ENCODE results near the gene RANBP3L.
A peak's percentile ranks its signal among the peaks of the same experiment; 100 is the strongest.

Gene RANBP3L

DNA sequence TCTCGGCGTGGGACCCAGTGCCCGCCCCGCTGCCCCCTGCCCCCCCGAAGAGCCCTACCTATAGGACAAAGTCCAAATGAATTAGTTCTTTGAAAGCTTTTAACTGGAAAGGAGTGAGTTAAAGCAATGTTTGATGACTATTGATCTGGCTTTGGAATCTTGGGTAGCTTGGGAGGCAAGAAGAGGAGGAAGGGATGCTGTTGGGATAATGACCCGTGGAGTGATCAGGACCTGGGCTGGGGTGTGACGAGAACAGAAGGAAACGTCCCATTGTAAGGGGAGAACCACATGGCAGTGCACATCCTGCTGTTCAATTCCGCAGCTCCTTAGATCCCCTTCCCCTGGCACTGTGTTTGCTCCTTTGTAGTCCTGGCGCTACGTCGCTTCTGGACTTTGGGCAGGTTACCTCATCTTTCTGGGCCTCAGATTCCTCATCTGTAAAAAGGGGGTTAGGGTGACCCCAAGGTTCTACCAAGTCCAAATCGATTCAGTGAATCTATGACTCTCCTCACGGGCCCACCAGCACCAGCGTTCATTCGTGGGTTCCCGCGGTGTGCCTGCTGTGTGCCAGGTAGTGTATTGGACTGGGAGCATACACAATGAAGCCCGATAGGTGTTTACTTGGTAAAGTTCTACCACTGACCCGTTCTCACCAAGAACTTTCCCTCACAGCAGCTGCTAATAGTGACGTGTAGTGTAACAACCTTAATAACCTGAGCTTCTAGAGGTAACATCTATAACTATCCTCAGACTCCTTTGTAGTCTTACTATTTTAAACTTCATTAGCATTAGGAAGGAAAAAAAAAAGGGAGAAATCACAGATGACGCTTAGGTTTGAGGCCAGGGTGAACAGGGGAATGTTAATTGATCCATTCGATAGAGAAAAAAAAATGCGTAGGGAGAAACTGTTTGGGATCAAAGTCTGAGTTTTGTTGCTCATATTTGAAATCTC lies 58.9 kb downstream of the RANBP3L start:
- no peak for DNase-seq

DNA sequence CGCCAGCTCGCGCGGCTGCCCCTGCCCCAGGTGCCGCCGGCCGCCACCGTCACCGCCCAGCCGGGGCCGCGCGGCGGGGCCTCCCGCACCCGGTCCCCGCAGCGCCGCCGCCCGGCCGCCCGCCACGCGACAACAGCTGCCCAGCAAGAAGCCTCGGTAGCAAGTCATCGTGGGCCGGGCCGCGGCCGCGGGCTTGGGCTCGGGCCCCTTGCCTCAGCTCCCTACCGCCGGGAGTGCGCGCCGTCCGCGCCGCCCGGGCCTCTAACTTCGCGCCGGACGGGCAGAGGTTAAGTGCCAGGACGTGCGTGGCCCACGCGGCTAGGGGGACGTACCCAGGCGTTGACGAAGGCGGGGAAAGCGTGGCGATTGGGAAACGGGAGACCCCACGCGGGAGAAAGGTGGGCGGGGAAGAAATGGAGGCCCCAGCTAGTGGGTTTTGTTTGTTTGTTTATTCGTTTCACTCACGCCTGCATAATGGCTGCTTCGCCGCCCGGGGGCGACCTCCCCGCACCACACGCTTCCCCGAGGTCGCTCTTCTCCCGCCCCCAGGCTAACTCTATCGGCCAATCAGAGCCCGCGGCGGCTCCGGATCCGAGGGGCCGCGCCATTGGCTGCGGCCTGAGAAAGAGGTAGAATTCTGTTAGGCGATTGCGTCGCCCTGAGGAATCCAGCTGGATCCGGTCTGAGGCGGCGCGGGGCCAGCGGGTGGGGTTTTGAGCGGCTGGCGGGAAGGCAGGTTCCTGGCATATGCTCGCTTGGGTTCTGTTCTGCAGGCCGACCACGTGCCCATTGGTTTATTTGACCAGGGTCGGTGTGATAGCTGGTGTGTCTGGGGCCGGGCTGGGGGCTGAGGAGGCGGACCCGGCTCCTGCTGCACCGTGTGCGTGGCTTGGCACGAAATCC lies 59.8 kb downstream of the RANBP3L start, which contains the start of gene NADK2:
TSS of gene NADK2 (minus strand) at position 295 of the 903 bp plus-strand sequence. CDS start at position 168, 127 bp downstream.
- DNase-seq, result peak; percentile 91

- peak; percentile 29 for DNase-seq
Observed at GRCh38 chr5:36240779-36241630, 60.7 kb downstream of the RANBP3L start.

DNA sequence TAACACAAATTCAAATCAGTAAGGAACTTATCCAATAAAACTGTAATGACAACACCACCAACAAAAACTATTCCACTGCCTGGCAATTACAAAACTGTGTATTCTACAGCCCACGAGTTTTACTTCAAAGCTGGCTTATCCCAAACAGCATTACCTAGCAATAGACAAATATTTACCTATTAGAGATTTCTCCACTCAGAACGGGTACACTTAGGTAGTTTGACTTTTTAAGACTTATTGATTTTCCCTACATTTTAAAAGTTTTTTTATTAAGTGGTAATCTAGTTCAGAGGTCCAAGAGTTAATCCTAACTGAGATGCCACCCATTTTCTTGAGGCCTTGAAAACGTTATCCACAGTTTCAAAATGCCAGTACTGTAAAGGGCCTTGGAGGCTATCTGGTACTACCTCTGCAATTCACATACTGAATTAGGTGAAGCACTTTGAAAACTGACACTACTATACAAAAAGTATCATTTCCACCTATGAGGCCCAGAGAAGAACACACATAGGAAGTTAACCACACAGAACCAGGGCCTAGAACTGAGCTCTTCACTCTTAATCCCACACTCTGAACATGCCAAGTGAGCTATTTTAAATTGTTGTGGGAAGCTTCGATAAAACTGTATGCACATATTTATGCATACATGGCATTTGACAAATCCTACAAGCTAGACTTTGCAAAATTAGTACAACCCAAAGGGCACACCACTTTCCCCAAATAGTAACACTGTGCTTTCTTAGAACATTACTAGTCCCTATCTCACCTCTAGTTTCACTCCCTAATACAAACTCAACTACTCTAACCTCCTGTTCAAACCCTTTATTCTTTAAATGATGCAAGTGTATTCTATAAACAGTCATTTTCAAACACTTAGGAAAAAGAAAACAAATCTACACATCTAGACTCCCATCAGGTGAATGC lies 62.1 kb downstream of the RANBP3L start:
- peak; percentile 1 for DNase-seq

DNA sequence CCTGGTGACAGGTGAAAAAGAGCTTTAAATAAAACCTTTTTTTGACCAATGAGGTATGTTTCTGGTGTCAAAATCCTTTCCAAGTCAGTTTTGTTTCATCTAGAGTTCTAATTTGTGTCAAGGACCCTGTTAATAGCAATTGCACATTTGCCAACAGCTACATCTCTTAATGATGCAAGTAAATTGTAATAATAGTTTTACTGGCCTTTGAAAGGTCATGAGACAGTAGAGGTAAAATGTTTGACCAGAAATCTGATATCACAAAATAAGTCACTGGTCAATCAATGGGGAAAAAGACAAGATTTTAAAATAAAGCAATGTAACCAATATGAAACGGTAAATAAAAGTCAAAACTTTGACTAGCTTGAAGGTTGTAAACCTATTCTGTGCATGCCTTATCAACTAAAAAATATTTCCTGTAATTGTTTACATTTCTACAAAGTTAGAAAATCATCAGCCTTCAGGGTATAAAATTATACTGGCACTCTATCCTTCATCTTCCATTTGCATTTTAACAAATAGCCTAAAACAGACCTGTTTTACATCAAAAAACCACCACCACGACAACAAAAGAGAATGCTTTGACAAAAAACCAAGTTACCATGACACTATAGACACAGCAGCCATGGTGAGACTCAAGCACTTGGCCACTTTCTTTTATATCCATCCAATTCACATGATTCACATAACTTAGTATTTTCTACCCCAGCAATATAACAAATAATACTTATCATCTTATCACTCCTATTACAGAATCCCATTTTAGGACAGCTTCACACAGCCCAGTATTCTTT lies 63.0 kb downstream of the RANBP3L start:
- DNase-seq, result no peak

DNA sequence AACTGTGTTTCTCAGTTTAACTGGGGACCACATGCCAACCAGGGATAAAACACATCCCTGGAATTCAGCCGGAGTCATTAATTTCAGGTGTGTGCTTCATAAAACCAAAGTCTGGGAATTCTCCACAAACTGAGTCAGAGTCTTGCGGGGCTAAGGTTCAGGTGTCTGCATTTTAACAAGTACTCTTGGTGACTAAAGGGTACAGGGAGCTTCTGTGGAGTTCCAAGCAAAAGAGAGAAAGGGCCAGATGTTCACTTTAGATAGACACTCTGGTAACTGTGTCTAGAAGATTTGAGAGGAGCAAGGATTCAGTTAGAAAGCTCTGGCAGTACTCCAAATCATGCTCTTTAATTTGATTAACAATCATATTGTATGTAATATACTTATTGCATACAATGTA lies 64.0 kb downstream of the RANBP3L start:
- DNase-seq, result no peak

GRCh38 chr5:36236801-36237200 lies 64.9 kb downstream of the RANBP3L start:
- DNase-seq, result no peak

DNA sequence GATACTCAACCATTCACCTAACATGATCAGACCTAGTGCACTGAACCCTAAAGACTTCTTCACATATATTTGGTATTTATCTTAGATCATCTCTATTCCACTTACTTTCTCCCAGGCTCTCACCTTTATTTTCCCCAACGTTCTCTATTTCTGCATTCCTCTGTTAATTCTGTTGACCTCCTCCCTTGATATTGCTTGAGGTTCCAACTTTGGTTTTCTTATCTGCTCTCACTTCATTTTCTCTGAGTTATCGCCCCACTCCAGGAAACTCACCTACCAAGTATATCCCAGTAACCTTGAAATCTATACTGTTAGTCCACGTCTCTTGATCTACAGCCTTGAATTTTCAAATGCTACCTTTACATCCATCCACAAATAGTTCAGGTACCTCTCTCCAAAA lies 69.2 kb downstream of the RANBP3L start:
- DNase-seq, result no peak

DNA sequence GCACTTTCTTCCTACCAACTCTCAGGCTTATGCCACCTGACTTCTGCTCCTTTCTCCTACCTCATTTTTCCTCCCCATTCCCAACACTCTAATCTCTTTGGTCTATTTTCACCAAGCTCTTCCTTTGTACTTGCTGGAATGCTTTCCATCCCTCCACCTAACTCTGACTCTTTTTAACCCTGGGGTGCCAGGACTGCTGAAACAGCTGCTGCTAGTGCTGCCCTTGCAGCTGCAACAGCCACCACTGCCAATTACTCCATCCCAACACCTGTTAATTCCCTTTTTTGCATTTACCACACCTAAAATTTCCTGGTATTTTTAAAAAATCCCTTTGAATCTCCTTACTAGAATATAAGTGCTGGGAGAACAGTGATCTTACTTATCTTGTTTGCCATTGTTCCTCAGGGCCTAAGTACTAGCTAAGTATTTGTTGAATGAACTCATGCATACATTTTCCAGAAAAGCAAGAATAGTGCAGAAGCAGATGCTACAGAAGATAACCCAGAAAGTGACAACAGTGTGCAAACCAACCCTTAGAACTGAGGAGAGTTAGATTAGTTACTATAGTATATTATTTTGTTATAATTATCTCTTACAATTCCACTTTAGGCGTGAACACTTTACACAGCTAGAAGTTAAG lies 71.4 kb downstream of the RANBP3L start:
- DNase-seq, result no peak

- DNase-seq, result no peak
Observed at GRCh38 chr5:36228505-36228904, 73.2 kb downstream of the RANBP3L start.

DNA sequence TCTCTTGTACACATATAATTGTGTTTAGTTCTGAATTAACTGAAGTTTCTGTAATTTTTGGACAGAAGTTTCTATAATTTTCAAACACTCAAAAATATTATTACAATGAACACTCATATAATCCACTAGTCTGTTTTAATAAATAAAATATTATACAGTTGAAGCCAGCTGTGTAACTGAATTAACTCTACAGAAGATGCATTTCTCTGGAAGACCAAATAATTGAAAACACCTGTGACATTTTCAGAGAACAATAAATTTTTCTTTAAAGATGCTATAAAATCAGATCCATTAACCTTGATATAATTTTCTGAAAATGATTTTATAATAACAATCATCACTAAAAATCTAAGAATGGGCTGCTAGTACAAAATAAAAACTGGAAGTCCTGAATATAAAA lies 74.7 kb downstream of the RANBP3L start:
- no peak for DNase-seq

DNA sequence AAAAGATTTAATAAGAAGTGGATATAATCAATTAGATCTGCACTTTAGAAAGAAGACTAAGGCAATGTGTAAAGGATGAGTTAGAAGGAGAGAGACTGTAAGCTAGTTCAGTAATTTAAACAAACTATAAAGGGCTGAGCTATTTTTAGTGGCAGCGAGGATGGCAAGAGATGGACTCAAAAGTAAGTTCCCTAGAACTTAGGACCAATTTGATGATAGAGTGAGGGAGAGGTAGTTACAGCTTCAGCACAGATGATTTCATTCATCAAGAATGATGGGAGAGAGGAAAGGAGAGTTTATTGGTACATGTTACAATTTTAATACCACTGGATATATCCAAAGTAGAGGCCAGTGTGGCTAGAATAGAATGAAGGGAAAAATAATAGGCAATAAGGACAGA lies 79.1 kb downstream of the RANBP3L start:
- no peak for DNase-seq

- no peak for DNase-seq
Observed at GRCh38 chr5:36217988-36218387, 83.7 kb downstream of the RANBP3L start.

GRCh38 chr5:36217567-36217966 lies 84.1 kb downstream of the RANBP3L start:
- no peak for DNase-seq

- no peak for DNase-seq
Observed at GRCh38 chr5:36215910-36216309, 85.8 kb downstream of the RANBP3L start.

DNA sequence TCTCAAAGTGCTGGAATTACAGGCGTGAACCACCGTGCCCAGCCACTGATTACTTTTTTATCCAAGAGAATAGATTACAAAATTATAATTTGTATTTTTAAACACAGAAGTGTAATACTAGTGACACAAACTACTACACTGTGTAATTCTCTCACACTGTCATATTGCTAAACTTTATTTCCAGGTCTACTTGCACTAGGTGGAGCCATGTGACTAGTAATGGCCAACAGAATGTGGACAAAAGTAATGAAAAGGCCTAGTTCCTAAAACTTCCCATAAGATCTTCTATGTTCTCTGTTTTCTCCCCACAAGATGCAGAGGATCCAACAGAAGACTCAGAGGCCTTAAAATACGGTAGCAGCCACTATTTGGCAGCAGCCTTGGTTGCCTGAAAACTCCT lies 87.3 kb downstream of the RANBP3L start:
- DNase-seq, result no peak

GRCh38 chr5:36209664-36210063 lies 92.0 kb downstream of the RANBP3L start:
- no peak for DNase-seq

GRCh38 chr5:36208786-36209185 lies 92.9 kb downstream of the RANBP3L start:
- no peak for DNase-seq

- DNase-seq, result no peak
Observed at GRCh38 chr5:36206913-36207312, 94.8 kb downstream of the RANBP3L start.

- DNase-seq, result no peak
Observed at GRCh38 chr5:36205329-36205728, 96.4 kb downstream of the RANBP3L start.

Measured in NCI-H1092 treated with DMSO at 0.1 percent for 48 hours (cell line).